T-helper 9 cell (primary cell): ENCODE data around the gene RASD1.

Source experiments
- DNase-seq: peaks from one replicate; pipeline ENCODE4 v3.0.0-alpha.2; 2020

The RASD1 gene

DNA sequence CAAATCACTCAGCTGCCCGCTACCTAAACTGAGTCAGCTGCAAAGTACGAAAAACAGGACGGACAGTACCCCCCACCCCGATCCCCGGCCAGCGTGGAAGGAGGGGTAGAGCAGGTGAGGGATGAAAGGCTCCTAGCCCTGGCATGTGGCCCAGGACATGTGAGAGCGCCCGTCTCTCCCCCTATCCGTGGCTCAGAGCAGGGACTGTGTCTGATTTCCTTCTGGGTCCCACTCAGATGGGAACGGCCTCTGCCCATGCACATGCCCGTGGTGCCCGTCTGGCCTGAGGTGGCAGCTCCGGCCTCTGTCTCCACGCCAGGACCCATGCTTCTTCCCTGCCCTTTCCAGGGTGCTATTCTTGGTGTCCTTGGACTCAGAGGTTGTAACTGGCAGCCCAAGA, 30.2 kb upstream of the RASD1 start:
- DNase-seq = no peak

- DNase-seq = no peak
Observed at GRCh38 chr17:17525956-17526355, 29.8 kb upstream of the RASD1 start.

- no peak for DNase-seq
Observed at GRCh38 chr17:17525311-17525710, 29.1 kb upstream of the RASD1 start.

DNA sequence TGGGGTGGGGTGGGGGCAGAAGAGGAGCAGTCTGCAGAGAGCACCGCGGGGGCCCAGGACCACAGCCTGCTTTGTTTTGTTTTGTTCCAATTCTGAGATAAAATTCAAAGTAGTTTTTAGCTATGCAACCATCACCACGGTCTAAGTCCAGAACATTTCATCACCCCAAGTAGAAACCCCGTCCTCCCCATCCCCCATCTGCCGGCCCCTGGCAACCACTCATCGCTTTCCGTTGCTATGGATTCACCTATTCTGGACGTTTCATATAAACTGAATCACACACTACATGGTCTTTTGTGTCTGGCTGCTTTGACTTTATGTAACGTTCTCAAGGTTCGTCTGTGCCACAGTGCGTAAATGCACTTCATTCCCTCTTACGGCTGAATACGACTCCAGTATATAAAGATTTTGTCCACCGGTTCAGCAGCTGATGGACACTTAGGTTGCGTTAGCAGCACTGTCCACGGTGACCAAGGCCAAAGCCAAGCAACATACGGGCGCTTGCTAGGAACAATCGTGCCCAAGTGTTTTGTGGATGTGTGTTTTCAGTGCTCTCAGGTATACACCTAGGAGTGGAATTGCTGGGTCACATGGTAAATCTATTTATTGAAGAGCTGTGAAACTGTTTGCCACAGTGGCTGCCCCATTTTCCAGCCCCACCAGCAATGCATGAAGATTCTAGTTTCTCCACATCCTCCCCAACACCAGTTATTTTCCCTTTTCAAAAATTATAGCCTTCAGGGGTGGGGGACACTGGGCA, 27.7 kb upstream of the RASD1 start:
- DNase-seq = no peak

DNA sequence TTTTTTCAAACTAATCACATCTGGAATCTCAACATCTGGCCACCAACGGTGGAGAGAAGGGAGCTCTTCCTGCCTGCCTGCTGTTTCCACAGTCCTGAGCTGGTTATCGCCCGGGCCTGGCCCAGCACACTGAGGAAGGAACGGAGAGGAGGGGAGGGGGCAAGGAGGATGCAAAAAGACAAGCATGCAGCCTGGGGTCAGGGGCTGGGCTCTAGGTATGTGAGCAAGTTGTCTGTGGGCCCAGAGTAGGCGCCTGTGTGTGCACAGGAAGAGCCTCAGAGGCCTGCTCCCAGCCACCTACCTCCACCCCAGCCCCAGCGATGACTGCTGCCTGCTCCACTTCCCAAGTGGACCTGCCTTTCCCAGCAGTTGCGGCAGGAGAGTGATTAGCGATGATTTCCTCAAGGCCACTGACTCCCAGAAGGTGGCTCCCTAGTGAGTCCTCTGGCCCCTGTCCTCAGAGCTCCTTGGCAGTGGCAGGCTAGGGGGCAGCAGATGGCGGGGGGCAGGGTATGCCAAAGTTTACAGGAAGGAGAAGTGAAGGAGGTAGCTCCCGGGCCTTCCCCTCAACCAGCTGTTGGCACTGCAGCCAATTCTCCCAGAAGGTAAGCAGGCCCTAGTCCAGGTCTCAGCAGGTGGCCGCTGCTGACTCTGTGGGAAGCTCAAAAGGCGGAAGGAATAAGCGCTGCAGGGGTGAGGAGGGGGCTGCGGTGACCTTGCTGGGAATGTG, 27.0 kb upstream of the RASD1 start:
- DNase-seq = no peak

DNA sequence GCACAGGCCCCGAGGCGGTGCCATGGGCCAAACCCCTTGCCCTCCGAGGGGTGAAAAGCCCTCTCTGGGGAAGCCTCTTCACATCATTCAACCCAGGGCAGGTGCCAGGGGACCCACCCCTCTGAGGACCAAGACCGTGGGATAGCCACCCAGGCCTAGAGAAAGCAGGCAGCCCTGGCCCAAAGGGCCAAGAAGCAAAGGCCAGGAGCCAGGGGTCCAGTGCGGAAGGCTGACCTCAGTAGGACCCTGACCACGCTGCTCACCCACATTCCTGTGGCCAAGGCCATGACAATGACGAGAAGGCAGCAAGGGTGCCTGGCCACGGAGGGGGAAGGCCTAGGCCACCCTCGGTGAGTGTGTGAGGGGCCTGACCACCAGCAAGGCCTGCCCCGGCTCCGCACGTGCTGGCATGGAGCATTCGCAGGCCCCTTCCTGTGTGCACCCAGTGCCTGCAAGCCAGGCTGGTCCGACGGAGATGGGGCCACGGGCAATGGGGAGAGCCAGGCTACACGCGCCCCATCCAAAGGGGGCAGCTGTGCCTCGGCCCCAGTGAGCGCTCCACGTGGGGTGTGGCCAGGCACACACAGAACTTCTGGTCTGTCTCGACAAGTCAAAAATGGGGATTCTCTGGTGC, 24.5 kb upstream of the RASD1 start:
- no peak for DNase-seq

GRCh38 chr17:17519886-17520285, 23.7 kb upstream of the RASD1 start:
- no peak for DNase-seq

- no peak for DNase-seq
Observed at GRCh38 chr17:17518951-17519350, 22.8 kb upstream of the RASD1 start.

DNA sequence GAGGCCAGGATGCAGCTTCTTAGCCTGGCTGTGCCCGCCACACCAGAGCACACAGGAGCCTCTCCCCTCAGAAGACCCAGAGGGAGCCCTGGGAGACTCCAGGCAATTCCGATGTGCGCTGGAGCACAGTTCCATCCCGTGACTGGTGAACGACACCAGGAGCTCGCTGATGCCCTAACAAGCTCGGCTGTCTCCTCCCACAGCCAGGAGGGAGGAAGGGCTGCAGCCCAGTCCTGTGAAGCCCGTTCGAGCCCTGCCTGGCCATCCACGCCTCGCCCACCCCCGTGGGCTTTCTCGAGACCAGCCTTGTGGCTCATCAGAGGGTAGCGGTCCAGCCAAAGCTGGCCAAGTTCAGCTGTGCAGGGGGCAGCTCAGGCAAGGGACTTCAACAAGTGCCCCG, 21.8 kb upstream of the RASD1 start:
- DNase-seq = no peak

DNA sequence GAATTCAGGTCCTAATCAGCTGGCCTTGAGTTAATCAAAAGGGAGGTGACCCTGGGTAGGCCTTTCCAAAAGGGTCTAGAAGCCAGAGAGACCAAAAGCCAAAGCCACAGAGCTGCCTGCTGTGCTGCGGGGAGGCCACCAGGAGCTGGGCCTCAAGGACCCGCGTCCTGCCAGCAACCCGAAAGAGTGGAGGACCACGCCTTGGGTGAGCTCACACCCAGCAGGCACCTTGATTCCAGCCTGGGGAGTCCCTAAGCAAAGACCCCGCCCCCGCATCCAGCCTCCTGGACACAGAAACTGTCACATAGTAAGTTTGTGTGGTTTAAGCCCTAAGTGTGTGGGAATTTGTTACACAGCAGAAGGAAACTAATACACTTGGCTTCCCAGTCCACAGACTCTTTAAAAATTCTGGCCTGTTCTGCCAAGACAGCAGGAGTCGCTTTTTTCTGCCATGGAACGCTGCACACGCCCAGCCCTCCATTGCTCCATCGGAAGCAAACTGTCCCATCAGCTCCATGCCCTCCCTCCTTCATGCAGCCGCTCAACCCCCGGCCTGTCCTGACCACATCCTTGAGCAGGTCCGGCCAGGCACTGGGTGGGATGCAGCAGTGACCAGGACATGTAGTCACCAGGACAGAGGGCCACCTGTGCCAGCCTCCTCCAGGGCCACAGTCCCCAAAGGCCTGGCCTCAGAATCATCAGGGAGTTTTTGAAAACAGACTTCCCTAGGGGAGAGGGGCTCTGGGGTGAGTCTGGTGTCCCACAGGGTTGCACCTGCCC, 20.9 kb upstream of the RASD1 start:
- no peak for DNase-seq

GRCh38 chr17:17515934-17516930, 20.0 kb upstream of the RASD1 start:
- DNase-seq = no peak

DNA sequence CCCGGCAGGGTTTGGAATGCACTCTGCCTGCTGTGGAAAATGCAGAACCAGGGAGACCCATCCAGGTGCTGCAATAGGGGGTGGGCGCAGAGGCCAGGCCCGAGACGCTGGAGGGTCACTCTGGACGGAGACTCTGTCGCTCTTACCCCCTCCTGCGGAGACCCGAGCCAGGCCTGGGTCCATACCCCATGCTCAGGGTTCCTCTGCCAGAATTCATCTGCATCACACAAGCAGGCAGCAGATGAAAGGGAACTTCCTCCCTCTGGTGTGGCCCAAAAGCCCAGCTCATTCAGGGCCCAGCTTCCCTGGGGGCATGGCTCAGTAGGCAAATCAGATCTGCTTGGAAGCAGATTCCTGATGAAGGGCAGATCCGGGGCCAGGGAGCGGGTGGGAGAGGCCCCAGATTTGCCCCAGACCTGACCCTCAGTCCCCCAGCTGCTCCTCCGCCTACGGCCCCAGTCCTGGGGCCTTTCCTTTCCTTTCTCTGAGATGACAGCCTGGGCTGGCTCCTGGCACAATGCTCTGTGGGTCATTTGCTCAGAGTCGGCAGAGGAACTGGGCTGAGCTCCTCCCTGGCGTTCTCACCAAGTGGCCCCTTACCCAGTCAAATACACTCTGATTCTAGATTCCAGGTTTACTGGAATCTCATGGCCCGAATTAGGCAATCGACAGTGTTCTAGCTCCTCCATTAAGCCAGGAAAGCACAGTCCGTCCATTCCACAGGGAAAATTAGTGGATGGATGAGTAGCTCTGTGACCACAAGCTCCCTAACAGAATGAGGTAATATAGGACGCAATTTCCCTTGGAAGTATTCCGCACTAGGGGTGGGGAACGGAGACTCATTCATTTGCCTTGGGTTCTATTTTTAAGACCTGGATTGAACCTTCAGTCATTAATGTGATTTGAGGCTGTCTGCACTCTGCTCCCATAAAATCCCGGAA, 19.1 kb upstream of the RASD1 start:
- DNase-seq = no peak

DNA sequence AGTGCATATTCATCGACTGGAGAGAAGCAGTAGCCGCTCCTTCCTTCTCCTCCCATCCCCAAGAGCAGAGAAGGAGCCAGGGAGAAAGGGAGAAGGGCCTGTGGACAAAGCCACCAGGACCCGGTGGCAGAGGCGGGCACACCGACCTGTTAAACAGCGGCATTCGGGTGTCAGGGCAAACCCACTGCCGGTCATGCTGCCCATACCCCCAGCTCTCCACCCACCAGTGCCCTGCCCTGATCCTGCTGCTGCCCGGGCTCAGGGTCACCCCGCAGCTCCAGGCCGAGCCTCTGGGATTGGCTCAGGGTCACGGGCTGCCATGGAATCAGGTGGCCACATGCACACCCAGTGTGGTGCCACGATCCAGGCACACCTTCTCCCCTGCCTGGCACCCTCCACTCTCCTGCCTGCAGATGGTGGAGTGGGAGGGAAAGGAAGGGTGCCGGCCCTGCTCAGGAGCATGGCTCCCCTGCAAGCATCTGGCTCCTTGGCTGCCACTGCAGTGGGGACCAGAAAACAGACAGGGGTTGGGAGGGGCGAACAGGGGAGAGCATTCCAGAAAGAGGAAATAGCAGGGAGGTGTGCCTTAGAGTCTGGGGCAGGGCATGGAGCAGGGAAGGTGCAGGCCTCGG, 18.3 kb upstream of the RASD1 start:
- DNase-seq = no peak

GRCh38 chr17:17513626-17514025, 17.4 kb upstream of the RASD1 start:
- no peak for DNase-seq

- DNase-seq = no peak
Observed at GRCh38 chr17:17512866-17513265, 16.7 kb upstream of the RASD1 start.

GRCh38 chr17:17511881-17512858, 16.0 kb upstream of the RASD1 start:
- DNase-seq = no peak

- DNase-seq = no peak
Observed at GRCh38 chr17:17511293-17511741, 15.1 kb upstream of the RASD1 start.

GRCh38 chr17:17510456-17511292, 14.5 kb upstream of the RASD1 start:
- no peak for DNase-seq
